KBM-7 (cell line): ENCODE data around the gene DPYSL3.

Experiments
- DNase-seq: peaks from one replicate; pipeline ENCODE4 v3.0.0-alpha.2; 2015
- in situ Hi-C: fragments of 300-500 bp; cut with MboI; formaldehyde crosslinking; loops from 2 replicates; pipeline ENCODE4 v1.14.3; 2020; ENCODE audit warnings: low sequenced_read_pairs, low pct_unique_long_range_greater_than_20kb, mixed read lengths

The DPYSL3 gene

DNA sequence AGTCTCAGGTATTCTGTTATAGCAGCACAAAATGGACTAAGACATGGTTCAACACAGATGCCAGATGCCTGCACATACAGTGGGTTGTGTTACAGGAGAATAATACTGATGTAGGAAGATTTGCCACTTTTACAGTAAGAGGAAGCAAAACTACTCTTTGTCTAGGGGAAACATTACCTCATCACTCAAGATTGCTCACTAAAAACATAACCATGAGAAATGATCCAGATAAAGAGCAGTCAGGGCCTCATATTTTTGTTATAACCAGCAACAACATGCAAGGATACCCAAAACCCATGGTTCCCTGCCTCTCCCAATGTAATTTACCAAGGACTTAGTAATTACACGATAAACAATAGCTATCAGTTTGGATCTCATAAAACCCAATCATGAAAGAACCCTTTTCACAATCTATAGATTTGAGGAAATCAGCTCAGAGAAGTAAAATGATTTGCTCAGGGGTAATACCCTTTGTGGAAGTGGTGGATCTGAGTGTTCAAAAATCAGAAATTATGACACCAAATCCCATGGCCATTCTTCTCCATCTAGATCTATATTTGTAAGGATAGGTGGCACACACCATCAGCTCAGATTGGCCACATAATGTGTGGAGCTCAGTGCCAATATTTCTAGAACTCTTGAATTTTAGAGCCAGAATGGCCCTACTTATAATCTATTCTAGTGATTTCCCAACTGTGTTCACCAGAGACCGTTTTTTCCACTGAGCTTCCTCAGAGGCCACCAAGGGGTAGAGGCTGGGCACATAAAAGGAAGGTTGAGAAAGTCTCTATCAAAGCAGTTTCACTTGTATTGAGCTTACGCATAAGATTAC lies 27.8 kb downstream of the DPYSL3 start:
- DNase-seq = no peak
- in situ Hi-C loops = no loop called here

GRCh38 chr5:147481376-147481775 lies 28.5 kb downstream of the DPYSL3 start:
- no peak for DNase-seq
- in situ Hi-C loops = no loop called here

DNA sequence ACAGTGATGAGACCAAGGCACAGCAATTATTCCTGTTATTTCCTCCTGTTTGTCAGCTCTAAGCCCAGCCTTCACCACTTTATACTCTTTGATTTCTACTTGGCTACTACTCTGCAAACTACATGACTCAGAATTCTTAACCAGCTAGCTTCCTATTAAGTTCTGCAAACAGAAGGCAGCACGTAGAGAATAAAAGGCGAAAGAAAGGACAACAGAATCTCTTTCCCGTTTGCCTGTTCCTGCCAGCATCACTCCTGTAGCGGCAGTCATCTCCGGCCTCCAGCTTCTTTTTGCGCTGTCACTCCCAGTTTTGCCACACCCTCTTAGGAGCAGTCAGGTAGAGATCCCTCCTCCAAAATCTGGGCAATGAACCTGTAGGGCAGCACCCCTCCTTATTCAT lies 29.9 kb downstream of the DPYSL3 start:
- no peak for DNase-seq
- in situ Hi-C loops = no loop called here

DNA sequence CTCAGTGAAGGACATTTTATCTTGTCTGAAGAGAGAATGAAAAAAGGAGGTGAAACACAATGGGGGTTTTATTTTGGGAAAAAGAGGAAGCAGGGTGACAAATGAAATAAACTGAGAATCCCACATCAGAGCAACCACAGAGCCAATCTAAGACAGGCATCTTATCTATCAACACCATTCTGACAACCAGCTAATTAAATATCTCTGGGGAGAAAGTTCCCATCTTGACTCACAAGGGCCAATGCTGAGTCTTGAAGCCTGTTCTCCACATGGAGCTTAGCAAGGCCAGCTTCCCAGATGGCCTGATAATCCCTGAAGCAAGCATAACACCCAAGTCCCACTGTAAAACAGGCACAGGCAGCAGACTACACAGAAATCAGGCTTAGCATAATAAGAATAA lies 30.4 kb downstream of the DPYSL3 start:
- peak; percentile 58 for DNase-seq
- in situ Hi-C loops = no loop called here

- in situ Hi-C loops = no loop called here
- no peak for DNase-seq
Observed at GRCh38 chr5:147474140-147474539, 35.7 kb downstream of the DPYSL3 start.

GRCh38 chr5:147472664-147473475 lies 37.0 kb downstream of the DPYSL3 start:
- in situ Hi-C loops = no loop called here
- no peak for DNase-seq

DNA sequence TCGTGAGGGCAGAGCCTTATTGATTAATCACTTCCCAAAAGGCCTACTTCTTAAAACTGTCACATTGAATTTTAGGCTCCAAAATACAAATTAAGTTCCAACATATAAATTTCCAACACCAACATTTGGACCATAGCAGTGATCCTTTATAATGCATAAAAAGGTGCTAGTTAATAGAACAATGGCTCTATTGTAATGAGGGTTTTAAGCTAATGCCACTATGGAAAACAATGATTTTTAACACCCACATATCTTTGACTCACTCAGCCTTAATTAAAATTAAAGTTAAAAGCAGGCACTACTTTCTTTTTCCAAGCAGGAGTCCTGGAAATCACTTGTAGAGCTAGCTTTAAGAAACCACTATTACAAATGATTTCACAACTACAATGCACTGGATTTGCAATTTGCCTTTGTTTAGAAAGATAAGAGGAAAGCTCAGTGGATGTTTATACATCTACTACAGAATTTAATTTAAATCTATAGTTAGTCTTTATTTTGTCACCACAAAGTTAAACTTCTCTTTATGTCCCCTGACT lies 41.8 kb downstream of the DPYSL3 start:
- in situ Hi-C loops = no loop called here

DNA sequence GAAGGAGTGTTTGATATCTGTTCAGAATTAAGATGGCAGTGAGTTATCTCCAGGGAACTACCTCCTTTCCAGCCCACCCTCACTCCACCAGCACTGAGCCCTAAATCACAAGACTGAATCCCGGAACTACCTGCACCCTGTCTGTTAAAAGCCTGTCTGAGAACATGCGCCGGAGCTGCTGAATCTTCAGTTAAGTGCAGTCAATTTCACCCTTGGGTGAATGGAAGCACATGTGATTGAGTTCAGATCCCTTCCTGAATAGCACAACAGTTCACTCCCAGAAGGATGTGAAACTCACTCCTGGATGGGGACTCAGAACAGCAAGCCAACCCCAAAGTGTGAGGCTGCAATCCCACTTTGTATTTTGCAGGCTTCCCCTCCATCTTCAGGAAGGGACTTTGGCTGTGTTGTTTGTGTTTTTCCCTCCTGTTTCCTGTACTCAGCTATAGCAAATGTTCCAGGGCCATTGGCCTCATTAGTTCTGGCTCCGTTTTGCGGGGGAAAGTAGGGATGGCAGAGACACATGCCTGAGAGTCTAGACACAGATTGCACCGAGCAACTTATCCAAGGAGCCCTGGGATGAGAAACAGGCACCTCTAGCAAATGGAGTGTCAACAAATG lies 43.4 kb downstream of the DPYSL3 start:
- DNase-seq = no peak
- in situ Hi-C loops = no loop called here

More for the DNA sequence above, 41.8 kb downstream of the DPYSL3 start:
- no peak for DNase-seq

- DNase-seq = no peak
- in situ Hi-C loops = no loop called here
Observed at GRCh38 chr5:147465747-147466146, 44.1 kb downstream of the DPYSL3 start.

GRCh38 chr5:147464211-147464610 lies 45.7 kb downstream of the DPYSL3 start:
- in situ Hi-C loops = no loop called here
- peak; percentile 15 for DNase-seq

DNA sequence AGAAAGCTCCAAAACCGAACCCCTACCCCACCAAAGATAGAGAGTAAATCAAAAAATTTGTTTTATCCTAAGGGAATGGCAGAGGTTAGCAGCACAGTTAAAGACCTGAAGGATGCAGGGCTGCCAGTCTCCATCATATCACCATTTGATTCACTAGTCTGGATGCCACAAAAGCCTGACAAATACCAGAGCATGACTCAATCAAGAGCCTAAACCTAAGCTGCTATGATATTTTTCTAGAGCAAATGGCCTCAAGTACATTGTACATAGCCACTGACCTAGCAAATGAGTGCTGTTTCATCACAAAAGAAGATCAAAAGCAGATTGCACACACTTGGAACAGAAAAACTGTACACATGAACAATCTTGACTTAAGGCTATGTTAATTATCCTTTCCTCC lies 48.0 kb downstream of the DPYSL3 start:
- in situ Hi-C loops = no loop called here
- no peak for DNase-seq

DNA sequence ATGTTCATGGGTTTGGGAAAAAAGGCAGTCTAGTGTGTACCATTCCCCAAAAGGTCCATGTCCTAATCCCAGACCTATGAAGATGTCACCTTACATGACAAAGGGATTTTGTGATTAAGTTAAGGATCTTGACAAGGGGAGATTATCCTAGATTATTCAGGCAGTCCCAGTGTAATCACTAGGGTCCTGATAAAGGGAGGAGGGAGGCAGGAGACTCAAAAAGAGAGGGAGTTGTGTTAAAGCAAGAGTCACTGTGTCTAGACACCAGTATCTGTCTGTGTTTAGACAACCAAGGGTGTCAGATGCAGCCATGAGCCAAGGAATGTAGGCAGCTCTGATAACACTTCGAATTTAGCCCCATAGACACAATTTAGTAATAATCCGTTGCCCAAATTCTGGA lies 49.5 kb downstream of the DPYSL3 start:
- in situ Hi-C loops = no loop called here
- no peak for DNase-seq

- no peak for DNase-seq
- in situ Hi-C loops = no loop called here
Observed at GRCh38 chr5:147458581-147458980, 51.3 kb downstream of the DPYSL3 start.

GRCh38 chr5:147455822-147456450 lies 53.9 kb downstream of the DPYSL3 start:
- no peak for DNase-seq
- in situ Hi-C loops = no loop called here

DNA sequence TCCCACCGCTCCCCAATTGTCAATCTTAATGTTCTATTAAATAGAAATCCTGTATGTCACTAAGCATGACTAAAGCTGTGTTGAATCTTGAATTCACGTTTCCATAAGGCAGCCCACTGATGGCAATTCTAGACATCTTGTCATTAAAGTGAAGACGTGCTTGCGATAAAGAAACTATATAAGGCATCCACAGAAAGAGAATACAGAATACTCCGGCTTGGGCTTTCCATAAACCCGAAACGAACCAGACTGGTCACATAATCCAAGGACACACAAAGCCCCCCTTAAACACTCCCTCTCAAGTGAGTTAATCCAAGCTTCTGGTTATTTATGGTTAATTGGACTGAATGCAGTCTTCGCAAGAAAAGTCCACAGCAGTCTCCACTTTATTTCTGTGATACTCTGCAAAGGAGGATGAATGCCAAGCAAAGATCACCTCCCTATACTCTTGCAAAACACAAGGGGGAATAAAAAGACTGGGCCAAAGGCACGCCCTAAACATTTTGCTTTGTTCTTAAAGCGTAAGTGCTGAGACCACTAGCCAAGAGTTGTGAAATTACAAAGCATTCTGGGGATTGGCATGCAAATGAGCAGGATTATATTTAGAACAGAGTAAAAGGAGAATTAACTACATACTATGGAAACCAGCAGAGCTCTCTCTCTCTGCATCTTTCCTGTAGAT lies 54.7 kb downstream of the DPYSL3 start:
- DNase-seq = no peak
- in situ Hi-C loops = no loop called here

DNA sequence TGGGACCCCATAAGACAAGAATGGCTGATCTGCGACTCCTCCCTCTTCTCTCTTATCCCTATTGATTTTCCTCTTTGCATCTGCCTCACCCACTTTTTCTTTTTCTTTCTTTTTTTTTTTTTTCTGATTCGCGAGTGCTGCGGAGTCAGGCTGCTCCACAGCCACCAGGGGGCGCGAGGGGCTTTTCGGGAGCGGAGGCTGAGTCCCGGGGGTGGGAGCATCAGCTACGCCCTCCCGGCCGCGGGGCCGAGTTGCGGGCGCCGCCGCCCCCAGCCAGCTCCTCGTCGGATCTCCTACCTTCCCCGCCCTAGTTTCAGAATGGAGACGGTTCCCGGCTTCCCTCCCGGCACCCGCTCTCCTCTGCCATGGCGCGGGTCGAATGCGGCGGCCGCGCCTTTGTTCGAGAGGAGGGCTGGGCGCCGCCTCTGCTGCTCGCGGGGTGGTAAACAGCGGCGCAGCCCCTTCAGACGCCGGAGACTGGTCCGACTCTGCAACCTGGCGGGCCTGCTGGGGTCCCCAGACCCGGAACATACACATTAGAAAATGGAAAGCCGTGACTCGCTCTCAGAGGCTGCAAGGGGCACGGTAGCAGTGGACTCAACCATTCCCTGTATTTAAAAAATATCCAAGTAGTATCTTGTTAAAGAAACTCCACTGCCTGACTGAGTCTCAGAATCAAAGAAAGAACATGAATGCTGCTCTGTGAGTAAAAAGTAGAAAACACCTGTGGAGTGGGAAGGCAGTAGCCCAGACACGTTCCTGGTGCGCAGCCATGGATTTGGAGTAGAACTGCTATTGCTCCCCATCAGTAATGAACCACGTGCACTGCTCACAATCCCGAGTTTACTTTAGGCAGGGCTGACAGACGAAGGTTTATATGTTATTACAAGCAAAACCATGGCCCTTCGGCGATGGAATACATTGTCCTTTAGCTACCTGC lies 55.7 kb downstream of the DPYSL3 start:
- in situ Hi-C loops = no loop called here
- DNase-seq = peak; percentile 84

DNA sequence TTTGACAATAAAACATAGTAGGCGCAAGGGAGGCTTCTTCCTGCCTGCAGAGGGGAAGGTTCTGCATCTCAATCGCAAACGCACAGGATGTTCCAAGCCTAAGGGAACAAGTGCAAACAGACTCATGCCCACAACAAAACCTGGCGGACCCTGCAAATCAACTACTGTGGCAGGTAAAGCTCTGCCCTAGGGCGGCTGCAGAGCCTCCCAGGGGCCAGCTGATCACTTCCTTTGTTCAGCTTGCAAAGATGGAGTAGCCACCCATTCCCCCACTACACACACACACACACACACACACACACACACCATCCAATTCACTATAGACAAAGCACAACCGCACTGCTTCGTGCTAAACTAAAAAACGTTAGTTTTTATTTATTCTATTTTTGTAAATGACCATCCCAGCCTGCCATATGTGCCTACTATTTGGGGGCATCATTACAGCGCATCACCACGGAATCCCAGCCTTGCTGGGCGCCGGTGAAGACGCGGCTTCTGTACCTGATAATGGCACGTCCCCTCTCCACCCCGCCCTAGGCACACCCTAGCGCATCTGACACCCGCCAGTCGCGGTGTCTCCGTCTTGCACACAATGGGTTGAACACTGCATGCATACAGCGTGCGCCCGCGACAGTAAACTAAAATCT lies 57.6 kb downstream of the DPYSL3 start:
- in situ Hi-C loops = no loop called here
- DNase-seq = no peak
